Kidney epithelial cell (primary cell): ENCODE results near the gene ATP5F1D. TPM values are rescaled to one million over a fixed set of nuclear protein-coding genes. Genes with fewer than 3 reads are reported as not detected.
A peak's percentile ranks its signal among the peaks of the same experiment; 100 is the strongest.

Experiments used
- DNase-seq: peaks from one replicate; pipeline ENCODE4 v3.0.0-alpha.2; 2010; ENCODE audit warnings: low read depth
- H3K27me3 ChIP-seq: 2 replicates; pipeline ENCODE4 v1.6.0; 2011; ENCODE audit warnings: low read length; ENCODE audit not compliant: control insufficient read depth, insufficient read depth
- H3K36me3 ChIP-seq: 2 replicates; pipeline ENCODE4 v1.5.1; 2011; ENCODE audit warnings: low read length; ENCODE audit not compliant: control insufficient read depth, insufficient read depth
- H3K4me3 ChIP-seq: 2 replicates; pipeline ENCODE4 v1.5.1; 2011; ENCODE audit warnings: low read depth, mild to moderate bottlenecking, control low read depth, low read length
- CTCF ChIP-seq: IDR thresholded peaks from 2 replicates; pipeline ENCODE4 v1.5.1; 2011; ENCODE audit warnings: mild to moderate bottlenecking, moderate library complexity, low read length, control low read depth, inconsistent platforms; ENCODE audit not compliant: insufficient read depth, poor library complexity, severe bottlenecking
- total RNA-seq: library from RNA; depleted of rRNA; stranded (reverse); fragments of >200 nt; gene quantifications from 2 replicates; pipeline ENCODE4 v1.2.3, GENCODE V29; 2015

Gene ATP5F1D
- total RNA-seq, 1 donor from 2014 or later = 55.3 TPM

DNA sequence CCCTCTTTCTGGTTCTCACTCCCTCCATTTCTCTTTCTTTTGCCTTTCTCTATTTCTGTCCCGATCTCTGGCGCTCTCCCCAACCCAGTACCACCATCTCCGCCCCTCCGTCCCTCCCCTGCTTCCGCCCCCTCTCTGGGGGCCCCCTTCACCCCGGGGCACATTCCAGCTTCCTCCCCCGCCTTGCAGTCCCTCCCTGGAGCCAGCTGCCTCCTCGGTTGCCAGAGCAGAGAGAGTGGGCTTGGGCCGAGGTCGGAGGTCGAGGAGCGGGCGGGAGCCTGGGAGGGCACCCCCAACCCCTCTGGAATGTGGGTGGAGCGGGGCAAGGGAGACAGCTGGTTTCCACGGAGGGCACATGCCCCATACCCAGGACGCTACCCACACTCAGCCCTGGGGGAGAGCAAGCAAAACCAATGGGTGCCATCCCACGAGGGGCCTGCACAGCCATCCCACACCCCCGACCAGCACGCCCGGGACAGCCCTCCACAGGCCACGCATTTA lies 21.1 kb downstream of the ATP5F1D start:
- DNase-seq = no peak
- Histone ChIP-seq H3K36me3 (no peaks in the 10 kb centered on the region), H3K4me3 (peak overlapping the region; percentile 76)

GRCh38 chr19:1263188-1263587 lies 21.6 kb downstream of the ATP5F1D start:
- DNase-seq = no peak
- no peak for TF ChIP-seq CTCF
- Histone ChIP-seq H3K36me3 (no peaks in the 10 kb centered on the region), H3K27me3 (no peaks in the 10 kb centered on the region), H3K4me3 (no peak overlapping the region)

More for the DNA sequence above, 21.1 kb downstream of the ATP5F1D start:
- TF ChIP-seq CTCF = no peak
- H3K27me3 ChIP-seq = no peaks in the 10 kb centered on the region

DNA sequence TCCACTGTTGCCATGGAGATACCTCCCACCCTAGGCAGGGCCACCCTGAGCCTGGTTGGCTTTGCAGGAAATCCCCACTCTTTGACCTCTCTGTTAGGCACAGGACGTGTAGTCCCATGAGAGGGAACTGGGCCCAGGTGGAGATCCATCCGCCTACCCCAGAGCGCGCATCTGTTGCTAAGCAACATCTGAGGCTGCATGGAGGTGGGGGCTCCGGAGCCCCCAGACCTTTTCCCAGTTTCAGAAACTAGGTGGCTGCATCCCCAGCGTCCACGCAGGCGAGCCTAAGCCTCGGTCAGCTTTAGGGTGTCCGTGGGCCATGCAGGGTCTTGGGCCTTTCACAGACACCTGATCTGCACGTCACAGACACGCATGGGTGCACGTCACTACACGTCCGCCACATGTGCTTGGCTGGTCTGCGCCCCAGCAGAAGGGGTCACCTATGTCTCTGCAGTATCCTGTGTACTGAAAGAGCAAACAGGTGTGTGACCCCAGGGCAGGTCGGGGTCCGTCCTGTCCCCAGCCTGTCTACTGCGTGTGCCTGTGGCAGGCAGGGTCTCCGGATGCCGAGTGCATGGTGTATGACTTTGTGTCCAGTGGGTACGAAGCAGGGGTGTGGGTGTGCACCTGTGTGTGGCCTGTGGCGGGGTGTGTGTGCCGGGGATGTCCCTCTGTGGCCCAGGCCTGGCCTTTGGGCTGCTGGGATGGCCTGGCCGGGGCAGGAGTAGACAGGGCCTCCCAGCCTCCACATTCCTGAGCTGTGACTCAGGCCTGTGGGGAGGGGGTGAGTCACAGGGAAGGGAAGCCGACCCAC lies 23.5 kb downstream of the ATP5F1D start:
- H3K27me3 ChIP-seq = no peaks in the 10 kb centered on the region
- DNase-seq = no peak
- no peak overlapping the region for H3K4me3 ChIP-seq
- no peak for TF ChIP-seq CTCF
- no peaks in the 10 kb centered on the region for H3K36me3 ChIP-seq

DNA sequence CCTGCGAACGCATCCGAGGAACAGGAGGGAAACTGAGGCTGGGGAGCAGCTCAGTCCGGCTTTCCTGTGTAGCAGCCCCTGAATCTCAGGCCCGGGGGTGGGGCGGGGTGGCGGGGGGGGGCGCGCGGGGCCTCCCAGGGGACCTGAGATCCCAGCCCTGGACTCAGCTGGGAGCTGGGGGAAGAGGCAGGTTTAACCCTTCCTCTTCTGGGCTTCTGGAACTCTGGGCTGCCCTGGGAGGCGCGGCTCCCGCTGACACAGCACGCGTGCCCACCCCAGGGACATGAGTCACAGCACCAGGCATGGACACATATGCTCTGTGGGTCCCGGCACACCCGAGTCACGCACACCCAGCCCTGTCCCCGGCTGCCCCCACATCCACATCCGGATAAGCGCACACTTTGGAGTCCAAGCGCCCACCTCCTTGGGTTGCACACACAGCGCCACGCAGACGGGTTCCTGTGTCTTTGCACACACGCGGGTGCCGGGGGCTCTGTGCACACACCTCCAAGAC lies 24.1 kb downstream of the ATP5F1D start:
- Histone ChIP-seq H3K27me3 (no peaks in the 10 kb centered on the region), H3K4me3 (peak overlapping the region; percentile 38), H3K36me3 (no peaks in the 10 kb centered on the region)
- TF ChIP-seq CTCF = no peak
- no peak for DNase-seq

GRCh38 chr19:1266129-1266915 lies 24.8 kb downstream of the ATP5F1D start:
- no peak for TF ChIP-seq CTCF
- no peak for DNase-seq

More at GRCh38 chr19:1266129-1266915, 24.8 kb downstream of the ATP5F1D start:
- H3K36me3 ChIP-seq = no peaks in the 10 kb centered on the region
- H3K27me3 ChIP-seq = no peaks in the 10 kb centered on the region
- H3K4me3 ChIP-seq = peak overlapping the region; percentile 38
